ENCODE results near the gene FAM180A.

Gene FAM180A

DNA sequence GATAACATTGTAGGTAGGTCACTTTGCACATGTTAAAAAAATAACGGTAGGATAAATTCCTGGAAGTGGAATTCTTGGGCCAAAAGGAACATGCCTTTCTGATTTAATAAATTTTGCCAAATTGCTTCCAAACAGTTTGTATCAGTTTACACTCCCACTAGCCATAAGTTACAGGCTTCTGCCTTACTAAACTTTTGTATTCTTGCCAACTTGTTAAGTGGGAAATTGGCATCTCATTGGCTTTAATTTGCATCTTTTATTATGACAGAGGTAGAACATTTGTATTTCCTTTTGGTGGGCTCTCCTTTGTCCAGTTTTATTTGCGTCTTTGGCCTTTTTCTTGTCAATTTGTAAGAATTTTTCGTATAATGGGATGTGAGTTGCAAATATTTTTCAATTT is 38.3 kb upstream of the FAM180A start:
- Histone ChIP-seq H3K4me3 (replicated peaks; ENCODE audit: insufficient read depth, low read length) (no peak overlapping the region), H3K27ac (replicated peaks) (no peak overlapping the region), H3K27me3 (ENCODE audit: insufficient read depth, poor library complexity, severe bottlenecking) (no peaks in the 10 kb centered on the region)
- DNase-seq (ENCODE audit: low read depth in 1 of 2, low spot score in 1 of 2) = no peak
- TF ChIP-seq REST (IDR thresholded peaks at IDR 0.05; ENCODE audit: insufficient replicate concordance, low read depth) = no peak
- no peak for TF ChIP-seq POLR2AphosphoS5 (IDR thresholded peaks at IDR 0.05; ENCODE audit: low read depth)
- no peak for TF ChIP-seq SPI1 (IDR thresholded peaks at IDR 0.05; ENCODE audit: borderline replicate concordance, low read depth)
- no peak for TF ChIP-seq GABPA (IDR thresholded peaks at IDR 0.05; ENCODE audit: low read depth)
- TF ChIP-seq CTCF (IDR thresholded peaks at IDR 0.05; ENCODE audit: insufficient read depth, low read length) = no peak

GRCh38 chr7:135785065-135785464 is 36.5 kb upstream of the FAM180A start:
- no peak for DNase-seq (ENCODE audit: low read depth in 1 of 2, low spot score in 1 of 2)
- H3K27ac ChIP-seq (replicated peaks) = no peak overlapping the region
- TF ChIP-seq REST (IDR thresholded peaks at IDR 0.05; ENCODE audit: insufficient replicate concordance, low read depth) (no peak), SPI1 (IDR thresholded peaks at IDR 0.05; ENCODE audit: borderline replicate concordance, low read depth) (no peak), CTCF (IDR thresholded peaks at IDR 0.05; ENCODE audit: insufficient read depth, low read length) (no peak), GABPA (IDR thresholded peaks at IDR 0.05; ENCODE audit: low read depth) (no peak), POLR2AphosphoS5 (IDR thresholded peaks at IDR 0.05; ENCODE audit: low read depth) (no peak)
- no peaks in the 10 kb centered on the region for H3K27me3 ChIP-seq (ENCODE audit: insufficient read depth, poor library complexity, severe bottlenecking)
- no peak overlapping the region for H3K4me3 ChIP-seq (replicated peaks; ENCODE audit: insufficient read depth, low read length)

DNA sequence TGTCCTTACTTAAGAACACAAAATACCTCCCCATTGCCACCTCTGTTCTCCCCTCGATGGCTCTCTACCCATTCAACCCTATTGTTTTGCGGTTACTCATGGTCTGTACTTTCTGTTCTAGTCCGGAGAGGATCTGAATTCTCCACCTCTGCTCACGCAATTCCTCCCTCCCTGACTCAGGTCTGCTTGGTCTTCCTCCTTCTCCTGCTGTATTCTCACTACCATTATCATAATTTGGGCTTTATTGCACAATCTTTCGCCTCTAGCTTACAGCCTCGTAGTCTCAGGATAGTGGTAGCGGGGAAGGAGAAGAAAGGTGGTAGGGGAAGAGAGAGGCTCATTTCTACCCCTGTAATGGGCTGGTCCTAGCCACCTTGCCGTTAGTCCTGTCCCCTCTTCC is 35.4 kb upstream of the FAM180A start:
- no peaks in the 10 kb centered on the region for H3K27me3 ChIP-seq (ENCODE audit: insufficient read depth, poor library complexity, severe bottlenecking)
- no peak for DNase-seq (ENCODE audit: low read depth in 1 of 2, low spot score in 1 of 2)
- TF ChIP-seq SPI1 (IDR thresholded peaks at IDR 0.05; ENCODE audit: borderline replicate concordance, low read depth) (no peak), POLR2AphosphoS5 (IDR thresholded peaks at IDR 0.05; ENCODE audit: low read depth) (no peak), CTCF (IDR thresholded peaks at IDR 0.05; ENCODE audit: insufficient read depth, low read length) (no peak), GABPA (IDR thresholded peaks at IDR 0.05; ENCODE audit: low read depth) (no peak), REST (IDR thresholded peaks at IDR 0.05; ENCODE audit: insufficient replicate concordance, low read depth) (no peak)
- no peak overlapping the region for H3K4me3 ChIP-seq (replicated peaks; ENCODE audit: insufficient read depth, low read length)
- no peak overlapping the region for H3K27ac ChIP-seq (replicated peaks)

All from HL-60 (cell line).